GM12801 (cell line): ENCODE results near the gene RAP1GDS1.

Experiments used
- TF ChIP-seq, protein P1 (sequence below): IDR thresholded peaks from one replicate; pipeline ENCODE4 v1.5.1; 2011; ENCODE audit warnings: control low read depth; ENCODE audit not compliant: insufficient read length; ENCODE audit errors: extremely low read depth

Gene RAP1GDS1

DNA sequence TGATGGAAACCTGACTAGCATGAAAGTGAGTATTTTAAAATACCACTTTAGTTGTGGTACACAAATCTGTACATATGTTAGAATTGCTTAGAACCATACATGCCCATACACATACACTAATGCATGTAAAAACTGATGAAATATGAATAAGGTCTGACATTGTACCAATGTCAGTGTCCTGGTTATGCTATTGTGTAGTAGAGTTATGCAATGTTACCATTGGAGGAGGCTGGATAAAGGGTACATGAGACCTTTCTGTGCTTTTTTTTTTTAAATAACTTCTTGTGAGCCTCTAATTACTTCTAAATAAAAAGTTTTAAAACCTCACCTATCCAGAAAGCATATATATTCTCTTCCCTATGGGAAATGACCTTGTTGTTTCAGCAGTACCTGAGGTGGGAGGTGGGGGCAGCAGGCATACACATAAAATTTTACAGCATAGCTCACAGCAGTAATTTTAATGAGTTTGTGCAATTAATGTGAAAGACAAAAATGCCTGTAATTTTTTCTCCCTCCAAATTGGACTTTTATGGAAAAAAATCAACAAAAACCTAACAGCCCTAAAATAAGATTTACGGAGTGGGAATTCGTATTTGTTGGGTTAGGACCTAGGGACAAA is 97.6 kb downstream of the RAP1GDS1 start:
- TF ChIP-seq, protein P1, sequence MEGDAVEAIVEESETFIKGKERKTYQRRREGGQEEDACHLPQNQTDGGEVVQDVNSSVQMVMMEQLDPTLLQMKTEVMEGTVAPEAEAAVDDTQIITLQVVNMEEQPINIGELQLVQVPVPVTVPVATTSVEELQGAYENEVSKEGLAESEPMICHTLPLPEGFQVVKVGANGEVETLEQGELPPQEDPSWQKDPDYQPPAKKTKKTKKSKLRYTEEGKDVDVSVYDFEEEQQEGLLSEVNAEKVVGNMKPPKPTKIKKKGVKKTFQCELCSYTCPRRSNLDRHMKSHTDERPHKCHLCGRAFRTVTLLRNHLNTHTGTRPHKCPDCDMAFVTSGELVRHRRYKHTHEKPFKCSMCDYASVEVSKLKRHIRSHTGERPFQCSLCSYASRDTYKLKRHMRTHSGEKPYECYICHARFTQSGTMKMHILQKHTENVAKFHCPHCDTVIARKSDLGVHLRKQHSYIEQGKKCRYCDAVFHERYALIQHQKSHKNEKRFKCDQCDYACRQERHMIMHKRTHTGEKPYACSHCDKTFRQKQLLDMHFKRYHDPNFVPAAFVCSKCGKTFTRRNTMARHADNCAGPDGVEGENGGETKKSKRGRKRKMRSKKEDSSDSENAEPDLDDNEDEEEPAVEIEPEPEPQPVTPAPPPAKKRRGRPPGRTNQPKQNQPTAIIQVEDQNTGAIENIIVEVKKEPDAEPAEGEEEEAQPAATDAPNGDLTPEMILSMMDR = no peak

DNA sequence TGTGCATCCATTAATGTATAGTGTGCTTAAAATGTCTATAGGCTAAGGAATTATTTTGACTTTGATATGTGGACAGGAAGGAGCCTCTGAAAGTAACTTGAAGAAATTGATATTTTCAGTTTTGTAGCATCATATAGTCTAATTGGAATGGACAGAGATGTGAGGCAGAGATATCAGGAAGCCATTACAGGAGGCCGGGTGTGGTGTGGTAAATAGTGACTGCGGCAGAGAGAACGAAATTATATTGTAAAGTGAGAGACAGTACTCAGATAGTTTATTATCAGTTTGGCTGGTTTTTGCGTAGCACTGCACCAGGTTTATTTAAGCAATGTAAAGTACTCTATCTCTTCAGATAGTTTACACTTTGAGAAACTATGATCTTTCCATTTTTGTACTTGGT is 98.5 kb downstream of the RAP1GDS1 start:
- TF ChIP-seq, protein P1 = no peak

DNA sequence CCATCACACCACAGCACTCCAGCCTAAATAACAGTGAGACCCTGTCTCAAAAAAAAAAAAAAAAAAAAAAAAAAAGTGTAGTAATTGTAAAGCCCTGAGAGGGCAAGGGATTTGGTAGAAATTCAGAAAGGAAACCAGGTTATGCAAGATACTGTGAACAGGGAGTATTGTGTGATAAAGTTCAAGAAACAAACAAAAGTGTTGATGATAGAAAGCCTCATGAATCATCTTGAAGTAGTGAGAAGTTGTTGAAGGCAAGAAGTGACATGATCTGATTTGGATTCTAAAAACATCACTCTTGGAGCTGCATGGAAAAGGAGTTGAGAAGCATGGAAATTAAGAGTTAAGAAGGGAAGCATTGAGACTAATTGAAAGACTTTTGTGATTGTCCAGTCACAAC is 102.2 kb downstream of the RAP1GDS1 start:
- TF ChIP-seq, protein P1 = no peak

DNA sequence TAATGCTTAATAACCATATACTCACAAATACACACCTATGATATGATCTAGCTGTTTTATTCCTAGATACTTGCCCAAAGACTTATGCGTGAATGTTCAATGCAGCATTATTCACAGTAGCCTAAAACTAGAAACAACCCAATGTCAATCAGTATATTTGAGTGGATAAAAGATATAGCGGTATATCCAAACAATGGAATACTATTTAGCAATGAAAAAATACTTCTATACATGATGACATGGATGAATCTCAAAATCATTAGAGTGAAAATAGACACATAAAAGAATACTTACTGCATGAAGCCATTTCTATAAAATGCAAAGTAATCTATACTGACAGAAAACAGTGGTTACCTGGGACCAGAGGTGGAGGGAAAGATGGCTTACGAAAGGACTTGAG is 108.1 kb downstream of the RAP1GDS1 start:
- TF ChIP-seq, protein P1 = no peak

DNA sequence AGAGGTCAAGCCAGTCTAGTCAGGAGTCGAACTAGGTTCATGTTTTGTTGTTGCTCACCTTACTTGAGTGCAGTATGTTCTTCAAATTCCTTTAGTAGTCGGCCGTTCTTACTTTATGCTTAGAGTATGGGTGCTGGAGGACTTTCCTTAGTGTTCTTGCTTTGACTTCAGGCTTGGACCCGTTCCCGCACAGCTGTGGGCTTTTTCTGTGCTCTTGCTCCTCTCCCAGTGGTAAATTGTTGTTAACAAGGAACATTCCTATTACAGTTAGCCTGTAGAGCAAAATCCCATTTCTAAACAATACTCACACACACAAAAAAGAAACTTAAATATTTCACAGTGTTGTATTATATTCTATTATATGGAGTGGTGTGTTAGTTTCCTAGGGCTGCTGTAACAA is 113.5 kb downstream of the RAP1GDS1 start:
- TF ChIP-seq, protein P1 = no peak

DNA sequence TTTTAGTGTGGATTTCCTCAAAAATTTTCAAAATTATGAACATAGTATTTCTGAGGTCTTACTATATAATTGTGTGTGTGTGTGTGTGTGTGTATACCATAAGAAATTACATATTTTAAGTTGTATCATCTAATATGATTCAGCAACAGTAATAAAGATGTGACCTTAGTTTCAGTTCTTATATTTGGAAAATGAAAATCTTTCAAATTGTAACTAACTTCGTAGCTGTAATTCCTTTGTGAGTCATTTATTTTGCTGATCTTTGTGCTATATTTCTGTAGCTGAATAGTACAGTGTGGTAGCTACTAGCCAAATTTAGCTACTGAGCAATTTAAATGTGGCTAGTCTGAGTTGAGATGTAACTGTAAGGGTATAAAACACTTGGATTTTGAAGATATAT is 116.4 kb downstream of the RAP1GDS1 start:
- TF ChIP-seq, protein P1 = no peak

DNA sequence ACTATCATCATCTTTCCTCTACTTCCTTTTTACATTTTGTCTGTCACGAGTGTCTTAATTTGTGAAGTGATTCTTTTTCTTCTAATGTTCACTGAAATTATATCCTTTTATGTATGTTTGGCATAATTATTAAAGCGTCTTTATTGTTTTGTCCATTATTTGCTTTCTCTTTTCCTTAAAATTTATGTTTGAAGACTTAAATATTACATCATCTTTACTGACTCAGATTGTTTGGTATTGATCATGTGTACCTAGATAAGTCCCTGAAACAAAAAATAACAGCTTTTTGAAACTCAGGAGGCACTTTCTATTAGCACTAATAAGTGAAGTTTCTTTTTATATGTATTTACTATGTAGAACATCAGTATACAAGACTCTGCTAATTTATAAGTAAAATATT is 120.1 kb downstream of the RAP1GDS1 start:
- TF ChIP-seq, protein P1 = no peak
